Activated CD8-positive, alpha-beta memory T cell treated with anti-CD3 and anti-CD28 coated beads, Interleukin-2, amount 50 U/mL, for 1 hour (primary cell): Measurements from ENCODE around the gene PARK7.

Source experiments
- DNase-seq: peaks from one replicate; pipeline ENCODE4 v3.0.0-alpha.2; 2020; ENCODE audit errors: extremely low read depth

The PARK7 gene

DNA sequence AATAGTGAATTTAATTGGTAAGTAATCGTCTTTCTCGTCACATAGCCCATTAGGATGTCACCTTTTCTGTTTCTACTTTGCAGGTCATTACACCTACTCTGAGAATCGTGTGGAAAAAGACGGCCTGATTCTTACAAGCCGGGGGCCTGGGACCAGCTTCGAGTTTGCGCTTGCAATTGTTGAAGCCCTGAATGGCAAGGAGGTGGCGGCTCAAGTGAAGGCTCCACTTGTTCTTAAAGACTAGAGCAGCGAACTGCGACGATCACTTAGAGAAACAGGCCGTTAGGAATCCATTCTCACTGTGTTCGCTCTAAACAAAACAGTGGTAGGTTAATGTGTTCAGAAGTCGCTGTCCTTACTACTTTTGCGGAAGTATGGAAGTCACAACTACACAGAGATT, 23.3 kb downstream of the PARK7 start:
- no peak for DNase-seq

DNA sequence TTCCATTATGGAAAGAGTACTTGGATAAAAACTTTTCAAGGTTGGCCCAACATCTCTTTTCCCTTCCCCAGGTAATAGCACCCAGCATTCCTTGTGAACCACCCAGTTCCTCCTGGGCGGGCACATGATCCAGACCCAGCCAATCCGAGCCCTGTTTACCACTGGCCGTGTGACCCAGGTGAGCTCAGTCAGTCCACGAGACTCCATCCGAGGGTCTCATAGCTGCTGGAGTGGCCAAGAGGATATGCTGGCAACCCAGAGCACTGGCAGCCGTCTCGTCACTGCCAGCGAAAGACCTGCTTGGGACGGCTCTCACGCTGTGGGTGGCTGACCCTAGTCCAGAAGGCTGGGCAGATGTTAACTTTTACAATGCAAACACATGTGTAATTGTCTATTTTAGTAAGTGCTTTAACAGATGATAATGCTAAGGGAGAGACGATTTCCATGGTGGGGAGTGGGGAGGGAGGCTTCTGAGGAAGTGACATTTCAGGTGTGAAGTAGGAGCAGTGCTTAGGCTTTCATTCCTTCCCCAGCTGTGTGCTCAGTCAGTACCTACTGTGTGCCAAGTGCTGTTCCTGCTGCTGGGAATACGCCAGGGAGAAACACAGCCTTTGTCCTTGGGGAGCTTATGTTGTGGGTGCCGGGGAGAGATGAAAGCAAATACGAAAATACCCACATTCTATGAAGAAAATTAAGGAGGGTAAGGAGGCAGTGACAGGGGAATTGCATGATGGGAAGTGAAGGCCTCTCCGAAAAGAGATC, 24.5 kb downstream of the PARK7 start:
- DNase-seq, result no peak

DNA sequence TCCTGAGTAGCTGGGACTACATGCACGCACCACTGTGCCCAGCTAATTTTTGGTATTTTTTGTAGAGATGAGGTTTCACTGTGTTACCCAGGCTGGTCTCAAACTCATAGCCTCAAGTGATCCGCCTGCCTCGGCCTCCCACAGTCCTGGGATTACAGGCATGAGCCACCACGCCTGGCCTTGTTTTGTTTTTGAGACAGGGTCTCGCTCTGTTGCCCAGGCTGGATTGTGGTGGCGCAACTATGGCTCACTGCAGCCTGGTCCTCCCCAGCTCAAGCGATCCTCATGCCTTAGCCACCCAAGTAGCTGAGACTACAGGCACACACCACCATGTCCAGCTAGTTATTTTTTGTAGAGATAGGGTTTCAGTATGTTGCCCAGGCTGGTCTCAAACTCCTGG, 26.0 kb downstream of the PARK7 start:
- no peak for DNase-seq

- no peak for DNase-seq
These were observed 27.1 kb downstream of the PARK7 start for GRCh38 chr1:7988576-7988975.

- DNase-seq, result no peak
These were observed 28.4 kb downstream of the PARK7 start for GRCh38 chr1:7989762-7990428.

DNA sequence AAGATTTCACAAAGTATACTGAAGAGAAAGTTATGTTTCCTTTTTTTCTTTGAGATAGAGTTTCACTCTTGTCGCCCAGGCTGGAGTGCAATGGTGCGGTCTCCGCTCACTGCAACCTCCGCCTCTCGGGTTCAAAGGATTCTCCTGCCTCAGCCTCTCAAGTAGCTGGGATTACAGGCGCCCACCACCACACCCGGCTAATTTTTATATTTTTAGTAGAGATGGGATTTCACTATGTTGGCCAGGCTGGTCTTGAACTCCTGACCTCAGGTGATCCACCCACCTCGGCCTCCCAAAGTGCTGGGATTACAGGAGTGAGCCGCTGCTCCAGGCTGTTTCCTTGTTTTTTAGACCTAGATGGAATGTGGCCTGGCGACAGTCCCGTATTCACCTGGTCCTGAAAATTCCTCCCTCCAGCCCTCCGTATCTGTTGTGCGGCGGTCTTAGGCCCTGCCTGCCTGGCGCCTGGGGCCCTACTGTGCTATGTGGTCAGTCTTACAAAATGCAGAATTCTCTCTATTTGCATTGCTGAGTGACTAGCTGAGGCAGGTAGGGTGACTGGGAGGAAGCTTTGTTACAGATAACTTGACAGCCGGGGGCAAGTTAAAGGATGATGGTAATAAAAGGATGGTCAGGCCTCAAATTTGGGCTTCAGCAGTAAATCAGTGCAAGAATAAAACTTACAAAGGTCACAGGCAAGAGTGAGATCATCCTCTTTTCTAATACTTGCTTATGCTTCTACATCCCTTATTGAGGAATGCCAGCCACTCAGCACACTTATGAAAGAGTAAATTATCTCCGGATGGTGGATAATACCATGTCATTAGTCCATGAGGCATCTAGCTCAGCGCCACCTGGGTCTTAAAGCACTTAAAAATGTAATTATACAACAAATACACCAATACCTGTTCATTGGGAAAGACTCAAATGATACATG, 30.3 kb downstream of the PARK7 start:
- no peak for DNase-seq

- DNase-seq, result no peak
These were observed 31.4 kb downstream of the PARK7 start for GRCh38 chr1:7992885-7993284.

DNA sequence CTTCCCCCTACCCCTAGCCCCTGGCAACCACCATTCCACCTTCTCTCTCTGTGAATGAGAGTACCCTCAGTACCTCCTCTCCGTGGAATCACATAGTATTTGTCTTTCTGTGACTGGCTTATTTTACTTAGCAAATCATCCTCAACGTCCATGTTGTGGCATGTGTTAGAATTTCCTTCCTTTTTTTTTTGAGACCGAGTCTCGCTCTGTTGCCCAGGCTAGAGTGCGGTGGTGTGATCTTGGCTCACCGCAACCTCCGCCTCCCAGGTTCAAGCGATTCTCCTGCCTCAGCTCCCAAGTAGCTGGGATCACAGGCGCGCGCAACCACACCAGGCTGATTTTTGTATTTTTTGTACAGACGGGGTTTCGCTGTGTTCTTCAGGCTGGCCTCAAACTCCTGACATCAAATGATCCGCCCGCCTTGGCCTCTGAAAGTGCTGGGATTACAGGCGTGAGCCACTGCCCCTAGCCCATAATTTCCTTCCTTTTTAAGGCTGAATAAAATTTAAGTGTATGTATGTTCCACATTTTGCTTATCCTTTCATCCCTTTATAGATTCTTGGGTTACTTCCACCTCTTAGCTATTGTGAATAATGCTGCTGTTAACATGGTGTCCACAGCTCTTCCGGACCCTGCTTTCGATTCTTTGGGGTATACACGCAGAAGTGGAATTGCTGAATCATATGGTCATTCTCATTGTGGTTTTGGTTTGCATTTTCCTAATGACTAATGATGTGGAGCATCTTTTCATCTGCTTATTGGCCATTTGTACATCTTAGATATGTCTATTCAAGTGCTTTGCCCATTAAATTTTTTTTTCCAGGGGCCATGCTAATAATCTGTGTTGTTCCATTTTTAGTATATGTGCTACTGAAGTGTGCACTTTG, 32.3 kb downstream of the PARK7 start:
- DNase-seq, result no peak

- no peak for DNase-seq
These were observed 33.3 kb downstream of the PARK7 start for GRCh38 chr1:7994827-7995226.

DNA sequence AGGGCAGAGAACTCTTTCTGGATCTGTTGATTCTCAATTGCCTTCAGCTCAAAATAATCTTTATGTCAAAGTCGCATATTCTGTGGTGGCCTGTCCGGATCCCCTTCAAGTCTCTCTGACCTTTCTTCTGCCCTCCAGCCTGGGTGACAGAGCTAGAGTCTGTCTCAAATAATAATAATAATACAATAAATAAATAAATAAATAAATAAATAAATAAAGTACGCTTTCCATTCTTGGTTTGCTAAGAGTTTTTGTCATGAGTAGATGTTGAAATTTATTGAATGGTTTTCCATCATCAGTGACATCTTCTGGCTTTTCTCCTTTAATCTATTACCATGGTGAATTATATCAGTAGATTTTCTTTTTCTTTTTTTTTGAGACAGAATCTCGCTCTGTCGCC, 33.9 kb downstream of the PARK7 start:
- no peak for DNase-seq

GRCh38 chr1:8002329-8002910, 40.9 kb downstream of the PARK7 start:
- no peak for DNase-seq

DNA sequence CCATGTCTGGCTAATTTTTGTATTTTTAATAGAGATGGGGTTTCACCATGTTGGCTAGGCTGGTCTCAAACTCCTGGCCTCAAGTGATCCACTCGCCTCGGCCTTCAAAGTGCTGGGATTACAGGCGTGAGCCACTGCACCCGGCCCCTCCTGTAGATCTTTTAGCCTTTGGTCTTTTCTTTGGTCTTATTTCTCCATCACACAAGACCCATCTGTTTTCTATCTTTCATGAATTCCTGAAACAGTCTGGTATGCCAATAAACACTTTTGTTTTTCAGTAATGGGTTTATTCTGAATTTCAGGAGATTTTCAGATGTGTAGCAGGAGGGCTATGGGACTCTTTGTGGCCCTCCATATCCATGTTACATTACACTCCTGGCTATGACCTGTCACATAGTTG, 41.4 kb downstream of the PARK7 start:
- no peak for DNase-seq

GRCh38 chr1:8003438-8004112, 42.1 kb downstream of the PARK7 start:
- DNase-seq, result no peak

- no peak for DNase-seq
These were observed 42.7 kb downstream of the PARK7 start for GRCh38 chr1:8004113-8004802.

DNA sequence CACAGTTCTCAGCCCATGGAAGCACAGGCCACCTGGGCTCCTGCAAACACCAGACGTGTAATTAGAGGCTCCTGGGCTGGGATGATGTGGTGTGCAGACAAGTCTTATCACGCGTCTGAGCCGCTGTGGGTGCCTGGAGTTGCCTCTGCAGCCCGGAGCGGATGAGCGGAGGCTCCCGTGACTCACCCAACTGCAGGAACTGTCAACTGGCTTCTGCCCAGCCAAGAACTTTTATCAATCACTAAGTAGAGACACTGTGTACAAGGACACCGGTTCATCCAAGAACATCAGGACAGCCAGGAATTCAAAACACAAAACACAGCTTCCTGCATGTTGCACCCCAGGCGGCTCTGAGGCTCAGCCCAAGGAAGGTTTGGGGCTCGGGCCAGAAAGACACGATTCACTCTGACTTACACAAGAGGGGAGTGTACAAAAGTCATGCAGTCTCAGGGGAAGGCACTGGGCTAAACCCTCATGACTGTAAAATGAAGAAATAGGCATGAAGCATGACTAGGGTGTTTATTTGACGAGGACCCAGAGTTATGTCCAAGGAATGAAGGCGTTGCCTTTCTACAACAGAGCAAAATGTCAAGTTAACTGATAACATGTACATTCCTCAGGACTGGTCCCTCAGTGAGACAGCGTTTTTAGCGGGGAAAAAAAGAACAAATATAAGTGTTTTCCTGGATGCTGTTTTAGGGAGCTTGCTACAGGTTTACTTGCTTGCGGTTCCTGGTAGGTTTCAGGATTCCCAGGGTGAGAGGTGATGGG, 43.5 kb downstream of the PARK7 start:
- DNase-seq, result no peak

GRCh38 chr1:8006037-8006963, 44.8 kb downstream of the PARK7 start:
- DNase-seq, result no peak

DNA sequence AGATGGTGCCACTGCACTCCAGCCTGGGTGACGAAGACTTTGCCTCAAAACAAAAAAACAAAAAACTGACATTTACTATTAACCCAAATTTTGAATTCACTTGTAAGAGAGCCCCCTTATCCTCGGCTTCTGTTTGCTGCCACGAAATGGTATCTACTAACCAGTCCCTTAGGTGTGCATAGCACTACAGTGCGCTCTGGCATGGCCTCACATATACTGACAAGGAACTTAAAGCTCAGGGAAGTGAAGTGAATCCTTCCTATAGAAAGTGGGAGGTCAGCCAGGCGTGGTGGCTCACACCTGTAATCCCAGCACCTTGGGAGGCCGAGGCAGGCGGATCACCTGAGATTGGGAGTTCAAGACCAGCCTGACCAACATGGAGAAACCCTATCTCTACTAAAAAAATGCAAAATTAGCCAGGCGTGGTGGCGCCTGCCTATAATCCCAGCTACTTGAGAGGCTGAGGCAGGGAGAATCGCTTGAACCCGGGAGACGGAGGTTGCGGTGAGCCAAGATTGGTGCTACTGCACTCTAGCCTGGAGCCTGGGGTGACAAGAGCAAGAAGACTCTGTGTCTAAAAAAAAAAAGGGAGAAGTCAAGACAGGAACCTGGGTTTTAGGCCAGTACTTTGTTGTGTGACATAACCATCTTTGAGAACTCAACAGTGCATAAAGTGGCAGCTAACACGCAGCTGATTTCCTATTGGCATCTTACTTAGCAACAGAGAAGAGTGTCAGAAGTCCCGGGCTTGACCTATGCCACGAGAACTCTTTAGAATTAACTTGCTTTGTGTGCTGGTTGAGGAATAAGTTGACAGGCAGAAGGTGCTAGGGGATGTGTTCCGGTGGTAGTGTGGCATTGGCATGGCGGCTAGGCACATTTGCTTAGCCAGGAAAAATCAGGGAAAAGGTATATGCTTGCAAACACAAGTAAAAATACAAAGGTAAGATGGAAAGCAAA, 47.8 kb downstream of the PARK7 start:
- no peak for DNase-seq
